HUES48 (cell line): ENCODE data around the gene SLC22A2.

Experiments
- H3K27ac ChIP-seq: one replicate; pipeline ENCODE4 v1.7.0; 2013; ENCODE audit warnings: low read depth, low read length, inconsistent platforms
- H3K27me3 ChIP-seq: 2 replicates; pipeline ENCODE4 v1.6.1; 2013; ENCODE audit warnings: mild to moderate bottlenecking, low read length; ENCODE audit not compliant: control insufficient read depth, insufficient read depth
- H3K36me3 ChIP-seq: 2 replicates; pipeline ENCODE4 v1.6.1; 2013; ENCODE audit warnings: low read length; ENCODE audit not compliant: control insufficient read depth, insufficient read depth
- H3K4me1 ChIP-seq: 2 replicates; pipeline ENCODE4 v1.6.1; 2013; ENCODE audit warnings: mild to moderate bottlenecking, low read length; ENCODE audit not compliant: control insufficient read depth, insufficient read depth
- H3K4me3 ChIP-seq: 2 replicates; pipeline ENCODE4 v1.5.1; 2013; ENCODE audit warnings: mild to moderate bottlenecking, low read depth, low read length
- H3K9ac ChIP-seq: 2 replicates; pipeline ENCODE4 v1.6.1; 2013; ENCODE audit warnings: mild to moderate bottlenecking, low read depth, low read length, moderate library complexity
- H3K9me3 ChIP-seq: 2 replicates; pipeline ENCODE4 v1.6.1; 2013; ENCODE audit warnings: low read length; ENCODE audit not compliant: control insufficient read depth, insufficient read depth

SLC22A2 gene

GRCh38 chr6:160190081-160190480, 68.5 kb downstream of the SLC22A2 start:
- Histone ChIP-seq H3K9ac (no peak overlapping the region), H3K27ac (no peak overlapping the region), H3K4me1 (no peaks in the 10 kb centered on the region), H3K36me3 (no peaks in the 10 kb centered on the region), H3K4me3 (no peak overlapping the region), H3K27me3 (no peaks in the 10 kb centered on the region), H3K9me3 (peaks cover 15% of the 10 kb centered on the region; the same call in 1 of the 2 replicates)

- H3K4me1 ChIP-seq = no peaks in the 10 kb centered on the region
- H3K4me3 ChIP-seq = no peak overlapping the region
- H3K36me3 ChIP-seq = no peaks in the 10 kb centered on the region
- peaks cover 9% of the 10 kb centered on the region; the same call in 1 of the 2 replicates for H3K9me3 ChIP-seq
- H3K27ac ChIP-seq = no peak overlapping the region
- no peaks in the 10 kb centered on the region for H3K27me3 ChIP-seq
- H3K9ac ChIP-seq = no peak overlapping the region
These were observed 69.8 kb downstream of the SLC22A2 start for GRCh38 chr6:160188773-160189172.

GRCh38 chr6:160180706-160181105, 77.9 kb downstream of the SLC22A2 start:
- no peaks in the 10 kb centered on the region for H3K36me3 ChIP-seq
- no peaks in the 10 kb centered on the region for H3K27me3 ChIP-seq
- H3K4me1 ChIP-seq = peaks cover 26% of the 10 kb centered on the region
- no peak overlapping the region for H3K9ac ChIP-seq
- no peak overlapping the region for H3K27ac ChIP-seq
- H3K9me3 ChIP-seq = no peaks in the 10 kb centered on the region
- H3K4me3 ChIP-seq = no peak overlapping the region

GRCh38 chr6:160178271-160178670, 80.3 kb downstream of the SLC22A2 start:
- no peak overlapping the region for H3K4me3 ChIP-seq
- no peaks in the 10 kb centered on the region for H3K36me3 ChIP-seq
- H3K9me3 ChIP-seq = no peaks in the 10 kb centered on the region
- H3K4me1 ChIP-seq = peaks cover 35% of the 10 kb centered on the region
- no peak overlapping the region for H3K9ac ChIP-seq
- H3K27ac ChIP-seq = no peak overlapping the region
- no peaks in the 10 kb centered on the region for H3K27me3 ChIP-seq

GRCh38 chr6:160177220-160177619, 81.4 kb downstream of the SLC22A2 start:
- peaks cover 35% of the 10 kb centered on the region for H3K4me1 ChIP-seq
- H3K36me3 ChIP-seq = no peaks in the 10 kb centered on the region
- no peak overlapping the region for H3K9ac ChIP-seq
- no peaks in the 10 kb centered on the region for H3K9me3 ChIP-seq
- no peak overlapping the region for H3K4me3 ChIP-seq
- peak overlapping the region; percentile 66 for H3K27ac ChIP-seq
- H3K27me3 ChIP-seq = no peaks in the 10 kb centered on the region

GRCh38 chr6:160174681-160175080, 83.9 kb downstream of the SLC22A2 start:
- Histone ChIP-seq H3K4me3 (no peak overlapping the region), H3K9ac (no peak overlapping the region), H3K27me3 (no peaks in the 10 kb centered on the region), H3K27ac (peak overlapping the region; percentile 57), H3K36me3 (no peaks in the 10 kb centered on the region), H3K9me3 (no peaks in the 10 kb centered on the region), H3K4me1 (peaks cover 35% of the 10 kb centered on the region)

- Histone ChIP-seq H3K9me3 (no peaks in the 10 kb centered on the region), H3K4me1 (peaks cover 35% of the 10 kb centered on the region), H3K27me3 (no peaks in the 10 kb centered on the region), H3K4me3 (no peak overlapping the region), H3K36me3 (no peaks in the 10 kb centered on the region), H3K27ac (peak overlapping the region; percentile 57), H3K9ac (no peak overlapping the region)
These were observed 84.7 kb downstream of the SLC22A2 start for GRCh38 chr6:160173806-160174527.

- Histone ChIP-seq H3K27ac (no peak overlapping the region), H3K36me3 (no peaks in the 10 kb centered on the region), H3K27me3 (no peaks in the 10 kb centered on the region), H3K9me3 (no peaks in the 10 kb centered on the region), H3K4me3 (no peak overlapping the region), H3K4me1 (peaks cover 26% of the 10 kb centered on the region), H3K9ac (no peak overlapping the region)
These were observed 85.9 kb downstream of the SLC22A2 start for GRCh38 chr6:160172704-160173103.

GRCh38 chr6:160170018-160170680, 88.5 kb downstream of the SLC22A2 start:
- Histone ChIP-seq H3K4me1 (peaks cover 9% of the 10 kb centered on the region; the same call in 1 of the 2 replicates), H3K36me3 (no peaks in the 10 kb centered on the region), H3K27ac (no peak overlapping the region), H3K4me3 (no peak overlapping the region), H3K27me3 (no peaks in the 10 kb centered on the region), H3K9me3 (no peaks in the 10 kb centered on the region), H3K9ac (no peak overlapping the region)

GRCh38 chr6:160167604-160168399, 90.8 kb downstream of the SLC22A2 start:
- Histone ChIP-seq H3K27ac (no peak overlapping the region), H3K4me1 (no peaks in the 10 kb centered on the region), H3K27me3 (no peaks in the 10 kb centered on the region), H3K9me3 (no peaks in the 10 kb centered on the region), H3K9ac (no peak overlapping the region), H3K4me3 (no peak overlapping the region), H3K36me3 (no peaks in the 10 kb centered on the region)
